ENCODE measurements around the gene CAMK2D.

DNA sequence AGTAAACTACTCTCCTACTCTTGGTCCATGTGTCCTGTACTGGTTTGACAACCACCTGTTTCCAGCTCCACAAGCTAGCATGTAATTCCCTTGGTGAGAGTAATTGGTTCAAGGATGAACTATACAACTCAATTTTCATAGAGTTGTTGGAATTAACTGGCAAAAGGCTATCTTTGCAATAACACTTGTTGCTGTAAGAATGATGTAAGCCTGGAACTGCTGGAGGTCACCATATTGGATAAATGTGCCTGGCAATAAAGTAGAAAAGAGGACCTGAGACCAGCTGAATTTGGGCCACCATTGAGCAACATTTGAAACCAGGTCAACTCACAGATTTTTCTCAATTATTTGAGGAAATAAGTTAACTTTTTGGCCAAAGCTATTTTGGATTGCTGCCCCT is 175.5 kb downstream of the CAMK2D start:
- TF ChIP-seq, protein P1, sequence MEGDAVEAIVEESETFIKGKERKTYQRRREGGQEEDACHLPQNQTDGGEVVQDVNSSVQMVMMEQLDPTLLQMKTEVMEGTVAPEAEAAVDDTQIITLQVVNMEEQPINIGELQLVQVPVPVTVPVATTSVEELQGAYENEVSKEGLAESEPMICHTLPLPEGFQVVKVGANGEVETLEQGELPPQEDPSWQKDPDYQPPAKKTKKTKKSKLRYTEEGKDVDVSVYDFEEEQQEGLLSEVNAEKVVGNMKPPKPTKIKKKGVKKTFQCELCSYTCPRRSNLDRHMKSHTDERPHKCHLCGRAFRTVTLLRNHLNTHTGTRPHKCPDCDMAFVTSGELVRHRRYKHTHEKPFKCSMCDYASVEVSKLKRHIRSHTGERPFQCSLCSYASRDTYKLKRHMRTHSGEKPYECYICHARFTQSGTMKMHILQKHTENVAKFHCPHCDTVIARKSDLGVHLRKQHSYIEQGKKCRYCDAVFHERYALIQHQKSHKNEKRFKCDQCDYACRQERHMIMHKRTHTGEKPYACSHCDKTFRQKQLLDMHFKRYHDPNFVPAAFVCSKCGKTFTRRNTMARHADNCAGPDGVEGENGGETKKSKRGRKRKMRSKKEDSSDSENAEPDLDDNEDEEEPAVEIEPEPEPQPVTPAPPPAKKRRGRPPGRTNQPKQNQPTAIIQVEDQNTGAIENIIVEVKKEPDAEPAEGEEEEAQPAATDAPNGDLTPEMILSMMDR (conservative IDR thresholded peaks at IDR 0.05; ENCODE audit: low read depth in 2 of 2), result no peak
- TF ChIP-seq, protein P2, sequence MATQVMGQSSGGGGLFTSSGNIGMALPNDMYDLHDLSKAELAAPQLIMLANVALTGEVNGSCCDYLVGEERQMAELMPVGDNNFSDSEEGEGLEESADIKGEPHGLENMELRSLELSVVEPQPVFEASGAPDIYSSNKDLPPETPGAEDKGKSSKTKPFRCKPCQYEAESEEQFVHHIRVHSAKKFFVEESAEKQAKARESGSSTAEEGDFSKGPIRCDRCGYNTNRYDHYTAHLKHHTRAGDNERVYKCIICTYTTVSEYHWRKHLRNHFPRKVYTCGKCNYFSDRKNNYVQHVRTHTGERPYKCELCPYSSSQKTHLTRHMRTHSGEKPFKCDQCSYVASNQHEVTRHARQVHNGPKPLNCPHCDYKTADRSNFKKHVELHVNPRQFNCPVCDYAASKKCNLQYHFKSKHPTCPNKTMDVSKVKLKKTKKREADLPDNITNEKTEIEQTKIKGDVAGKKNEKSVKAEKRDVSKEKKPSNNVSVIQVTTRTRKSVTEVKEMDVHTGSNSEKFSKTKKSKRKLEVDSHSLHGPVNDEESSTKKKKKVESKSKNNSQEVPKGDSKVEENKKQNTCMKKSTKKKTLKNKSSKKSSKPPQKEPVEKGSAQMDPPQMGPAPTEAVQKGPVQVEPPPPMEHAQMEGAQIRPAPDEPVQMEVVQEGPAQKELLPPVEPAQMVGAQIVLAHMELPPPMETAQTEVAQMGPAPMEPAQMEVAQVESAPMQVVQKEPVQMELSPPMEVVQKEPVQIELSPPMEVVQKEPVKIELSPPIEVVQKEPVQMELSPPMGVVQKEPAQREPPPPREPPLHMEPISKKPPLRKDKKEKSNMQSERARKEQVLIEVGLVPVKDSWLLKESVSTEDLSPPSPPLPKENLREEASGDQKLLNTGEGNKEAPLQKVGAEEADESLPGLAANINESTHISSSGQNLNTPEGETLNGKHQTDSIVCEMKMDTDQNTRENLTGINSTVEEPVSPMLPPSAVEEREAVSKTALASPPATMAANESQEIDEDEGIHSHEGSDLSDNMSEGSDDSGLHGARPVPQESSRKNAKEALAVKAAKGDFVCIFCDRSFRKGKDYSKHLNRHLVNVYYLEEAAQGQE (IDR thresholded peaks at IDR 0.05; ENCODE audit: unreplicated experiment), result no peak
- TF ChIP-seq EZH2 (IDR thresholded peaks at IDR 0.05; ENCODE audit: low read depth, unreplicated experiment) (no peak), POLR2AphosphoS5 (IDR thresholded peaks at IDR 0.05; ENCODE audit: low read depth) (no peak), ZNF114 (CRISPR knock-in tag; IDR thresholded peaks at IDR 0.05) (no peak), ZNF331 (CRISPR knock-in tag; IDR thresholded peaks at IDR 0.05; ENCODE audit: low read depth) (no peak)
